HFF-Myc (cell line): ENCODE results near the gene SPART.
"Not testable (repeated sequence)": the region's sequence is repeated elsewhere in the genome, so short reads cannot be mapped to it uniquely, and the experiment has no call there.

Experiments
- DNase-seq: peaks from one replicate; pipeline ENCODE4 v3.0.0-alpha.2; 2011; ENCODE audit warnings: low read depth; ENCODE audit errors: extremely low read depth
- H3K4me3 ChIP-seq: replicated peaks from 2 replicates; pipeline ENCODE4 v1.5.1; 2011; ENCODE audit warnings: low read depth, mild to moderate bottlenecking, control low read depth, low read length
- TF ChIP-seq, protein P1 (sequence below): IDR thresholded peaks from 2 replicates; pipeline ENCODE4 v1.5.1; 2012; ENCODE audit warnings: mild to moderate bottlenecking, low read depth, low read length, control low read depth; ENCODE audit errors: missing control alignments

The SPART gene

DNA sequence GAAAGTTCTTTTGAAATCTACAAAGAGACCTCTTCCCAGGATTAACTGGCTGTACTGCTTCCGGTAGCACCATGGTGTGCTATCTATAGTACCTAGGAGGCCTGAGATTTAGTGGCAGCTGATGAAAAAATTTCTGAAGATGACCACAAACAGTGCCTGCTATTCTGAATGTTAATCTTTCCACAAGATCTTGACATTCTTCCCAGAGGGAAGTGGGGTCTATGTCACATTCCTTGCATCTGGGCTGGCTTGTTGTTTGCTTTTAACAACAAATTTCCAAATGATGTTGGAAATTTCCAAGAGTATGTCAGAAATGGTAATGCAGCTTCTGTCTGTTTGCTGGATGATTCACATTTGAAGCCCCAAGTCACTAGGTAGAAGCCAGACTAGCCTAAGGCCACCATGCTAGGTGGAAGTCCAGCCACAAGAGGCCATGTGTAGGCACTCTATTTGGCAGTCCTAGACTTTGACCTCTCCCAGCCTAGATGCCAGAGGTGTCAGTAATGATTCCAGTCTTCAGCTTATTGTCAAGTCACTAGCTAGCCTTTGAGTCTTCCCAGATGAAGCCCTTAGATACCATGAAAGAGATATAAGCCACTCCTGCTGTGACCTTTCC lies 22.1 kb downstream of the SPART start:
- DNase-seq: no peak
- H3K4me3 ChIP-seq: no peak overlapping the region
- TF ChIP-seq, protein P1, sequence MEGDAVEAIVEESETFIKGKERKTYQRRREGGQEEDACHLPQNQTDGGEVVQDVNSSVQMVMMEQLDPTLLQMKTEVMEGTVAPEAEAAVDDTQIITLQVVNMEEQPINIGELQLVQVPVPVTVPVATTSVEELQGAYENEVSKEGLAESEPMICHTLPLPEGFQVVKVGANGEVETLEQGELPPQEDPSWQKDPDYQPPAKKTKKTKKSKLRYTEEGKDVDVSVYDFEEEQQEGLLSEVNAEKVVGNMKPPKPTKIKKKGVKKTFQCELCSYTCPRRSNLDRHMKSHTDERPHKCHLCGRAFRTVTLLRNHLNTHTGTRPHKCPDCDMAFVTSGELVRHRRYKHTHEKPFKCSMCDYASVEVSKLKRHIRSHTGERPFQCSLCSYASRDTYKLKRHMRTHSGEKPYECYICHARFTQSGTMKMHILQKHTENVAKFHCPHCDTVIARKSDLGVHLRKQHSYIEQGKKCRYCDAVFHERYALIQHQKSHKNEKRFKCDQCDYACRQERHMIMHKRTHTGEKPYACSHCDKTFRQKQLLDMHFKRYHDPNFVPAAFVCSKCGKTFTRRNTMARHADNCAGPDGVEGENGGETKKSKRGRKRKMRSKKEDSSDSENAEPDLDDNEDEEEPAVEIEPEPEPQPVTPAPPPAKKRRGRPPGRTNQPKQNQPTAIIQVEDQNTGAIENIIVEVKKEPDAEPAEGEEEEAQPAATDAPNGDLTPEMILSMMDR: no peak

DNA sequence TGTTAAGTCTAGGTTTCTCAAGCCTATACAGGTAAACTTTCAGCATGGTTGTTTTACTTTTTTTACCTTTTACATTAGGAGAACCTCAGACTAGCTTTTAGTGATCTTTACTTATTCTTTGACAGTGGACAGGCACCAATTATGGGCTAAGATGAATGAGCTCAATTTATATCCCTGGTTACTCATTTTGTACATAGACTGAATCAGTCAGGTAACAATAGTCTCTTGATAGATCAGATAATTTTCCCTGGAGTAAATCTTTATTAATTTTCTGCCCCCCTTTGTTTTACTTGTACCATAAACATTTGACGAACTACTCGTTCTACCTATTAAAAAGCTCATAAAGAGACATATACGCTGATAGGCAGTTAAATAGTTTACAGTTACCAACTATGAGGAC lies 22.8 kb downstream of the SPART start:
- no peak for DNase-seq
- H3K4me3 ChIP-seq: no peak overlapping the region
- TF ChIP-seq, protein P1: no peak

DNA sequence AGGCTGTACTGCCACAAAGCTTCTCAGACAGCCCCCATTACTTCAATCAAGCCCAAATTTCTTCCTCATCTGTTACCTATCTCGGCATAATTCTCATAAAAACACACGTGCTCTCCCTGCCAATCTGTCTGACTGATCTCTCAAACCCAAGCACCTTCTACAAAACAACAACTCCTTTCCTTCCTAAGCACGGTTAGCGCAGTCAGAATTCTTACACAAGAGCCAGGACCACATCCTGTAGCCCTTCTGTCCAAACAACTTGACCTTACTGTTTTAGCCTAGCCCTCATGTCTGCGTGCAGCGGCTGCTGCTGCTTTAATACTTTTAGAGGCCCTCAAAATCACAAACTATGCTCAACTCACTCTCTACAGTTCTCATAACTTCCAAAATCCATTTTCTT lies 26.4 kb downstream of the SPART start:
- DNase-seq, H3K4me3 ChIP-seq: not testable (repeated sequence)

- TF ChIP-seq, protein P1: no peak
- no peak overlapping the region for H3K4me3 ChIP-seq
- no peak for DNase-seq
Observed at GRCh38 chr13:36313047-36313969, 32.9 kb downstream of the SPART start.

DNA sequence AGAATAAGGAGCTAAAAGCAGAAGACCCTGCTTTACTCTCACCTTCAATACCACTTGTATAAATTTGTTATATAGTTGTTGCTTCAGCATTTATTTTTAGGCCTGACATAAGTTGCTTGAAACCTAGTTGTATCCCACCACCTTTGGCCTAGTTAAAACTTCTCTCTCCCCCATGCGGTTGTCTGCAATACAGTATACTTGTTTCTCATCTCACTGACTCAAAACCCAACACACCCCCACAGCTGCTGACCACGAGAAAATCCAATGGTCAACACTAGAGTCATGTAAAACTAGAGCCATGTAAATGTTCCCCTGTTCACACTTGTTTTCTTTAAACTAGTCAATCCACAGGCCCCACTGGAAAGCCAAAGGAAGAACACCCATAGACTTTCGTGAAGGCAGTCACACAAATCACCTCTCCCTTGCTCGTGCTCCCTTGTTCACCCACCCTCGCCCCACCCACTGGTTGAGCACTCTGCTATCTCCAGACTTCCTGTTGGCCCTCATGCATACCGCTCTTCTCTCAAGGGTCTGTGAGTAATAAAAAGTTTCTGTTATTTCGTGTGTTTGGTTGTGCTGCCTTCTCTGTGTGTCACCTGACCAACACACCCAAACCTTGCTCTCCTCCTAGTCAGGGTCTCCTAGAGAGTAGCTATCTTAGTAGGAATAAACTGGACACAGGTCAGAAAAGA lies 35.6 kb downstream of the SPART start:
- TF ChIP-seq, protein P1: no peak
- no peak for DNase-seq
- no peak overlapping the region for H3K4me3 ChIP-seq

DNA sequence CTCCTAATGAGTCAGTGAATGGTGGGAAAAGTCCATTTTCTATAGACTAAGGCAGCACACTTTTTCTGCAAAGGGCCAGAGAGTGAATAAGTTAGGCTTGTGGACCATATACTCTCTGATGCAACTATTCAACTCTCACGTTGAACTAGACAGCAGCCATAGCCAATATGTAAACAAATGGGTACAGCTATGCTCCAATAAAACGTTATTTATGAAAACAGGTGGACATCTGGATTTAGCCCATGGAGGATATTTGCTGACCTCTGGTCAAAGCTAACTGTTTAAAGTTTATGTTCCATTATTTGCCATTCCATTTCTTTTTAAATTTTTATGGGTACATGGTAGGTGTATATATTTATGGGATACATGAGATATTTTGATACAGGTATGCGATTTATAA lies 43.9 kb downstream of the SPART start:
- no peak for DNase-seq
- no peak overlapping the region for H3K4me3 ChIP-seq
- TF ChIP-seq, protein P1: no peak

GRCh38 chr13:36299469-36299868 lies 46.7 kb downstream of the SPART start:
- not testable (repeated sequence) for H3K4me3 ChIP-seq, DNase-seq
